ENCODE data around the gene IQSEC1. TPM values are rescaled to one million over a fixed set of nuclear protein-coding genes. Genes with fewer than 3 reads are reported as not detected.

Gene IQSEC1
- polyA plus RNA-seq, 1 donor (not counting 4 experiments of a cell fraction or from before 2014, with no cell fraction given) = 2.8 TPM

- Histone ChIP-seq H2AFZ (ENCODE audit: control insufficient read depth, low read length) (no peak overlapping the region), H3K36me3 (ENCODE audit: control insufficient read depth in 2 of 2, extremely low read depth in 1 of 2, insufficient read depth in 2 of 2, low read length in 2 of 2) (no peaks in the 10 kb centered on the region), H3K4me3 (ENCODE audit: control insufficient read depth in 2 of 3, extremely low read depth in 1 of 3, insufficient read depth in 2 of 3, low read depth in 1 of 3, low read length in 3 of 3) (no peak overlapping the region), H3K9me3 (ENCODE audit: control insufficient read depth, low read depth, low read length) (no peaks in the 10 kb centered on the region), H3K27ac (ENCODE audit: control insufficient read depth, insufficient read depth, low read length) (no peak overlapping the region), H3K4me2 (ENCODE audit: control insufficient read depth, extremely low read depth, insufficient read depth, low read depth, low read length) (no peak overlapping the region), H3K27me3 (ENCODE audit: control insufficient read depth, extremely low read depth, insufficient read depth, low read length) (peaks cover 6% of the 10 kb centered on the region), H3K9ac (ENCODE audit: control insufficient read depth, extremely low read depth, insufficient read depth, low read length) (no peak overlapping the region), H3K9me1 (ENCODE audit: control insufficient read depth, extremely low read depth, insufficient read depth, low read length) (no peaks in the 10 kb centered on the region), H4K20me1 (ENCODE audit: control insufficient read depth, extremely low read depth, insufficient read depth, low read length) (no peaks in the 10 kb centered on the region), H3K79me2 (ENCODE audit: control insufficient read depth, insufficient read depth, low read length) (no peaks in the 10 kb centered on the region), H3K4me1 (ENCODE audit: control insufficient read depth, extremely low read depth, insufficient read depth, low read length) (no peaks in the 10 kb centered on the region)
- FAIRE-seq = no peak
- DNase-seq (ENCODE audit: low read depth, low spot score) = no peak
- dilution Hi-C loops (cut with MboI; ENCODE audit: extremely low pct_ligation_motif_present, low sequenced_read_pairs) = no loop called here
- TF ChIP-seq, protein P1, sequence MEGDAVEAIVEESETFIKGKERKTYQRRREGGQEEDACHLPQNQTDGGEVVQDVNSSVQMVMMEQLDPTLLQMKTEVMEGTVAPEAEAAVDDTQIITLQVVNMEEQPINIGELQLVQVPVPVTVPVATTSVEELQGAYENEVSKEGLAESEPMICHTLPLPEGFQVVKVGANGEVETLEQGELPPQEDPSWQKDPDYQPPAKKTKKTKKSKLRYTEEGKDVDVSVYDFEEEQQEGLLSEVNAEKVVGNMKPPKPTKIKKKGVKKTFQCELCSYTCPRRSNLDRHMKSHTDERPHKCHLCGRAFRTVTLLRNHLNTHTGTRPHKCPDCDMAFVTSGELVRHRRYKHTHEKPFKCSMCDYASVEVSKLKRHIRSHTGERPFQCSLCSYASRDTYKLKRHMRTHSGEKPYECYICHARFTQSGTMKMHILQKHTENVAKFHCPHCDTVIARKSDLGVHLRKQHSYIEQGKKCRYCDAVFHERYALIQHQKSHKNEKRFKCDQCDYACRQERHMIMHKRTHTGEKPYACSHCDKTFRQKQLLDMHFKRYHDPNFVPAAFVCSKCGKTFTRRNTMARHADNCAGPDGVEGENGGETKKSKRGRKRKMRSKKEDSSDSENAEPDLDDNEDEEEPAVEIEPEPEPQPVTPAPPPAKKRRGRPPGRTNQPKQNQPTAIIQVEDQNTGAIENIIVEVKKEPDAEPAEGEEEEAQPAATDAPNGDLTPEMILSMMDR (optimal IDR thresholded peaks at IDR 0.05 in 1 of 3, IDR thresholded peaks at IDR 0.05 in 1 of 3, conservative IDR thresholded peaks at IDR 0.05 in 1 of 3; ENCODE audit: extremely low read depth in 1 of 3, insufficient read depth in 2 of 3, low read length in 3 of 3) = no peak
- no peak for TF ChIP-seq EZH2 (IDR thresholded peaks at IDR 0.05; ENCODE audit: low read length)
Observed at GRCh38 chr3:13053420-13053819, 19.8 kb downstream of the IQSEC1 start.

GRCh38 chr3:13052191-13052820, 20.9 kb downstream of the IQSEC1 start:
- Histone ChIP-seq H4K20me1 (ENCODE audit: control insufficient read depth, extremely low read depth, insufficient read depth, low read length) (no peaks in the 10 kb centered on the region), H3K4me1 (ENCODE audit: control insufficient read depth, extremely low read depth, insufficient read depth, low read length) (no peaks in the 10 kb centered on the region), H3K27ac (ENCODE audit: control insufficient read depth, insufficient read depth, low read length) (no peak overlapping the region), H3K27me3 (ENCODE audit: control insufficient read depth, extremely low read depth, insufficient read depth, low read length) (peaks cover 6% of the 10 kb centered on the region), H3K4me3 (ENCODE audit: control insufficient read depth in 2 of 3, extremely low read depth in 1 of 3, insufficient read depth in 2 of 3, low read depth in 1 of 3, low read length in 3 of 3) (no peak overlapping the region), H3K79me2 (ENCODE audit: control insufficient read depth, insufficient read depth, low read length) (no peaks in the 10 kb centered on the region), H3K9me1 (ENCODE audit: control insufficient read depth, extremely low read depth, insufficient read depth, low read length) (no peaks in the 10 kb centered on the region), H3K4me2 (ENCODE audit: control insufficient read depth, extremely low read depth, insufficient read depth, low read depth, low read length) (no peak overlapping the region), H3K36me3 (ENCODE audit: control insufficient read depth in 2 of 2, extremely low read depth in 1 of 2, insufficient read depth in 2 of 2, low read length in 2 of 2) (no peaks in the 10 kb centered on the region), H3K9ac (ENCODE audit: control insufficient read depth, extremely low read depth, insufficient read depth, low read length) (no peak overlapping the region), H2AFZ (ENCODE audit: control insufficient read depth, low read length) (no peak overlapping the region), H3K9me3 (ENCODE audit: control insufficient read depth, low read depth, low read length) (no peaks in the 10 kb centered on the region)
- FAIRE-seq = no peak
- dilution Hi-C loops (cut with MboI; ENCODE audit: extremely low pct_ligation_motif_present, low sequenced_read_pairs) = no loop called here
- TF ChIP-seq, protein P1 (optimal IDR thresholded peaks at IDR 0.05 in 1 of 3, IDR thresholded peaks at IDR 0.05 in 1 of 3, conservative IDR thresholded peaks at IDR 0.05 in 1 of 3; ENCODE audit: extremely low read depth in 1 of 3, insufficient read depth in 2 of 3, low read length in 3 of 3) = no peak
- no peak for TF ChIP-seq EZH2 (IDR thresholded peaks at IDR 0.05; ENCODE audit: low read length)
- no peak for DNase-seq (ENCODE audit: low read depth, low spot score)
